MM.1S (cell line): ENCODE measurements around the gene CFI.

Experiments
- DNase-seq: peaks from one replicate; pipeline ENCODE4 v3.0.0-alpha.2; 2015
- H2AFZ ChIP-seq: fragments of 300-600 bp; sonication (generic); 2 replicates; pipeline ENCODE4 v1.6.0; 2016; ENCODE audit warnings: antibody characterized with exemption, low read length
- H3F3A ChIP-seq: fragments of 300-600 bp; sonication (generic); 2 replicates; pipeline ENCODE4 v1.6.1; 2016; ENCODE audit warnings: mild to moderate bottlenecking, antibody characterized with exemption, low read length, moderate library complexity, mixed read lengths; ENCODE audit not compliant: insufficient read depth
- H3K27ac ChIP-seq: fragments of 300-600 bp; sonication (generic); 2 replicates; pipeline ENCODE4 v1.5.1; 2016; ENCODE audit warnings: mild to moderate bottlenecking, low read length
- H3K27me3 ChIP-seq: fragments of 300-600 bp; sonication (generic); replicated peaks from 2 replicates; pipeline ENCODE4 v1.6.0; 2016; ENCODE audit warnings: low read length; ENCODE audit not compliant: insufficient read depth
- H3K36me3 ChIP-seq: fragments of 300-600 bp; sonication (generic); replicated peaks from 2 replicates; pipeline ENCODE4 v1.6.1; 2016; ENCODE audit warnings: mild to moderate bottlenecking, low read length, mixed read lengths; ENCODE audit not compliant: insufficient read depth
- H3K4me1 ChIP-seq: fragments of 300-600 bp; sonication (generic); 2 replicates; pipeline ENCODE4 v1.6.1; 2016; ENCODE audit warnings: low read length, mixed read lengths
- H3K4me2 ChIP-seq: fragments of 300-600 bp; sonication (generic); 2 replicates; pipeline ENCODE4 v1.6.0; 2016; ENCODE audit warnings: low read depth, low read length
- H3K4me3 ChIP-seq: fragments of 300-600 bp; sonication (generic); 2 replicates; pipeline ENCODE4 v1.5.1; 2016; ENCODE audit warnings: low read length, mixed read lengths
- H3K79me2 ChIP-seq: fragments of 300-600 bp; sonication (generic); 2 replicates; pipeline ENCODE4 v1.6.1; 2016; ENCODE audit warnings: mixed run types, low read length, mixed read lengths
- H3K9ac ChIP-seq: fragments of 300-600 bp; sonication (generic); 2 replicates; pipeline ENCODE4 v1.6.1; 2016; ENCODE audit warnings: low read length, mixed read lengths
- H3K9me2 ChIP-seq: fragments of 300-600 bp; sonication (generic); replicated peaks from 2 replicates; pipeline ENCODE4 v1.6.1; 2016; ENCODE audit warnings: mild to moderate bottlenecking, low read length, mixed read lengths; ENCODE audit not compliant: insufficient read depth
- H3K9me3 ChIP-seq: fragments of 300-600 bp; sonication (generic); replicated peaks from 2 replicates; pipeline ENCODE4 v1.6.1; 2016; ENCODE audit warnings: mild to moderate bottlenecking, low read length, mixed read lengths; ENCODE audit not compliant: insufficient read depth
- H4K20me1 ChIP-seq: fragments of 300-600 bp; sonication (generic); 2 replicates; pipeline ENCODE4 v1.6.1; 2016; ENCODE audit warnings: mild to moderate bottlenecking, low read length, moderate library complexity, mixed read lengths; ENCODE audit not compliant: insufficient read depth
- EZH2 ChIP-seq: fragments of 300-600 bp; sonication (generic); optimal IDR thresholded peaks from 2 replicates; pipeline ENCODE3; 2017; ENCODE audit warnings: low read depth, mild to moderate bottlenecking, antibody characterized with exemption, low read length, mixed read lengths
- EZH2phosphoT487 ChIP-seq: fragments of 300-600 bp; sonication (generic); IDR thresholded peaks from 2 replicates; pipeline ENCODE4 v1.6.1; 2018; ENCODE audit warnings: antibody characterized with exemption, low read length
- TF ChIP-seq, protein P1 (sequence below): fragments of 300-600 bp; sonication (generic); IDR thresholded peaks from 2 replicates; pipeline ENCODE4 v1.5.1; 2016; ENCODE audit warnings: antibody characterized with exemption, low read length, mixed read lengths

CFI gene

DNA sequence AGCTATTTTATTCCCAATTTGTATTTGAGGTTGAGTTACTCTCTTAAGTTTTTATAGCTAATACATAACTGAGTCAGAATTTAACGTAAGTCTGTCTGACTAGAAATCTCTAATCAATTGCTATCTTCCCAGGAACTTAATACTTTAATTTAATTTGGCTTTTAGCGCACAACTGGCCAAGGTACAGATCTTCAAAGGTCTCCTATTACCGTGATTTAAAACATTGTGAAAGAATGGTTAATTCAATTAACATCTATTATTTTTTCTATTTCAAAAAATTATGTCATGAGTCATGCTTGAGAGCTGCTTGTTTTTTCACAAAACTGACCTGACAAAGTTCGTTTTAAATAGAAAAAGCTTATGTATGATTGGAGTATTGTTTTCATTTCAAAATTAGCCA, 49.9 kb downstream of the CFI start:
- H3K27me3 ChIP-seq, result no peaks in the 10 kb centered on the region
- H3F3A ChIP-seq, result no peaks in the 10 kb centered on the region
- H3K9me3 ChIP-seq, result no peaks in the 10 kb centered on the region
- TF ChIP-seq EZH2 (no peak), EZH2phosphoT487 (no peak)
- TF ChIP-seq, protein P1, sequence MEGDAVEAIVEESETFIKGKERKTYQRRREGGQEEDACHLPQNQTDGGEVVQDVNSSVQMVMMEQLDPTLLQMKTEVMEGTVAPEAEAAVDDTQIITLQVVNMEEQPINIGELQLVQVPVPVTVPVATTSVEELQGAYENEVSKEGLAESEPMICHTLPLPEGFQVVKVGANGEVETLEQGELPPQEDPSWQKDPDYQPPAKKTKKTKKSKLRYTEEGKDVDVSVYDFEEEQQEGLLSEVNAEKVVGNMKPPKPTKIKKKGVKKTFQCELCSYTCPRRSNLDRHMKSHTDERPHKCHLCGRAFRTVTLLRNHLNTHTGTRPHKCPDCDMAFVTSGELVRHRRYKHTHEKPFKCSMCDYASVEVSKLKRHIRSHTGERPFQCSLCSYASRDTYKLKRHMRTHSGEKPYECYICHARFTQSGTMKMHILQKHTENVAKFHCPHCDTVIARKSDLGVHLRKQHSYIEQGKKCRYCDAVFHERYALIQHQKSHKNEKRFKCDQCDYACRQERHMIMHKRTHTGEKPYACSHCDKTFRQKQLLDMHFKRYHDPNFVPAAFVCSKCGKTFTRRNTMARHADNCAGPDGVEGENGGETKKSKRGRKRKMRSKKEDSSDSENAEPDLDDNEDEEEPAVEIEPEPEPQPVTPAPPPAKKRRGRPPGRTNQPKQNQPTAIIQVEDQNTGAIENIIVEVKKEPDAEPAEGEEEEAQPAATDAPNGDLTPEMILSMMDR, result no peak
- no peaks in the 10 kb centered on the region for H3K79me2 ChIP-seq
- no peaks in the 10 kb centered on the region for H4K20me1 ChIP-seq
- no peak for DNase-seq
- H2AFZ ChIP-seq, result no peak overlapping the region
- H3K4me2 ChIP-seq, result no peak overlapping the region
- no peak overlapping the region for H3K4me3 ChIP-seq
- no peaks in the 10 kb centered on the region for H3K4me1 ChIP-seq
- no peaks in the 10 kb centered on the region for H3K36me3 ChIP-seq
- no peaks in the 10 kb centered on the region for H3K9me2 ChIP-seq
- H3K9ac ChIP-seq, result no peak overlapping the region
- no peak overlapping the region for H3K27ac ChIP-seq

DNA sequence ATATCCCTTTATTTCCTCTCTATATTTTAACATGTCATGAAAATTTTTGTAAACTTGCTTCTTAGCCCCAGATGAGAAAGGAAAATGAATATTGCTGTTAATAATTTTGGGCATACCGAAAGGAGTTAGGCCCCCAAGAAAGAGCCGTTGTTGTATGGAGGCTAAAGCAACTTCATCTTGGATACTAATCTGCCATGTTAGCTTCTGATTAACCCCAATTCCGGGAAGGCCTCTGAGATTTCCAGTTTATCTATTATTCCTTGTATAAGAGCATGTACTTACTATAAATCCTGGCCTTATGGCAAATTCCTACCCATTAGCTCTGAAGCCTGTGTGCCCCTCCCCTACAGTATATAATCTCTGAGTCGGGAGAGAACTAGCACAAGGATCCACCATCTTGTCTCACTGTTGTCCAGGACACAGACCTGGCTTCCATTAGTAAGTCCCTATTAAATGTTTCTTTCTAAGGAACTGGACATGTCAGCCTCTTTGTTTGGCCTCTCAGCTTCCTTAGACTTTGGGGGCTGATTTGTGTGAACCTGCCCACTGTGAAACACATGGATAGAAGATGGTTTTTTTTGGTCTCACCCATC, 51.1 kb downstream of the CFI start:
- Histone ChIP-seq H3K9me3 (no peaks in the 10 kb centered on the region), H3K9ac (no peak overlapping the region), H3K4me1 (no peaks in the 10 kb centered on the region), H3K79me2 (no peaks in the 10 kb centered on the region), H3K27me3 (no peaks in the 10 kb centered on the region), H3K9me2 (no peaks in the 10 kb centered on the region), H3K27ac (no peak overlapping the region), H4K20me1 (no peaks in the 10 kb centered on the region), H3F3A (no peaks in the 10 kb centered on the region), H3K4me2 (no peak overlapping the region), H2AFZ (no peak overlapping the region), H3K36me3 (no peaks in the 10 kb centered on the region), H3K4me3 (no peak overlapping the region)
- DNase-seq, result no peak
- TF ChIP-seq EZH2phosphoT487 (no peak), EZH2 (no peak)
- TF ChIP-seq, protein P1, result no peak

DNA sequence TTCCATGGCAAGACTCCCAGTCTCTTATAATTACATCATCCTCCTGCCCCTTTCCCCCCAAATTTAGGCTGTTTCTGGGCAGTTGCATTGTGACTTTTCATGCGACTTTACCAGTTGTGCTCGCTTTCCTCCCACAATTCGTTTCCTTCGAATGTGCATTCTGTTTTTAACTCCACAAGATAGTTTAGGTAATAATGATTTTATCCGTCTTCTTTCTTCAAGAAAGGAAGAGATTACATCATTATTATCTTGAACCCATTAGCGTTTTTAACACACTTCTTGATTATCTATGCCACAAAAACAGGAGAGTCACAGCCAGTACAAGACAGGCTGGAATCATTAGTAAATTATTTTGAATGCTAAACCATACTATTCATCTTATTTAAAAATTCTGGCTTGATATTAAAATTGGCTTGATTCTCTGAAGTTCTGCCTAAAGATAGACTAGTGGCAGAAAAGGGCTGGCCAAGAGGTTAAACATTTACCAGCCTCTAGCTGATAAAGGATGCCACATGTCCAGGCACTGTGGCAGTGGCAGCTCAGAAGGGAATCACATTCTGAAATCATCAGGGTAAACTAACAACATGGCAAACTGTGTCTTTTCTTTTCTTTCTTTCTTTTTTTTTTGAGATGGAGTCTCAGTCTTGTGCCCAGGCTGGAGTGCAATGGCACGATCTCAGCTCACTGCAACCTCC, 52.3 kb downstream of the CFI start:
- no peak overlapping the region for H2AFZ ChIP-seq
- H3K36me3 ChIP-seq, result no peaks in the 10 kb centered on the region
- no peaks in the 10 kb centered on the region for H3F3A ChIP-seq
- H3K9ac ChIP-seq, result no peak overlapping the region
- H3K4me1 ChIP-seq, result no peaks in the 10 kb centered on the region
- no peak overlapping the region for H3K27ac ChIP-seq
- no peaks in the 10 kb centered on the region for H3K79me2 ChIP-seq
- no peak for DNase-seq
- no peaks in the 10 kb centered on the region for H3K9me3 ChIP-seq
- no peaks in the 10 kb centered on the region for H3K27me3 ChIP-seq
- H3K9me2 ChIP-seq, result no peaks in the 10 kb centered on the region
- no peaks in the 10 kb centered on the region for H4K20me1 ChIP-seq
- H3K4me3 ChIP-seq, result no peak overlapping the region
- TF ChIP-seq EZH2phosphoT487 (no peak), EZH2 (no peak)
- TF ChIP-seq, protein P1, result no peak
- H3K4me2 ChIP-seq, result no peak overlapping the region
